GM23338 (cell line): ENCODE results near the gene STAU1. TPM values are rescaled to one million over a fixed set of nuclear protein-coding genes. Genes with fewer than 3 reads are reported as not detected.

Experiments
- ATAC-seq: fragments of 200-7000 bp; cut with Tn5 transposase; 3 replicates; pipeline ENCODE4 v1.9.1; 2020
- DNase-seq: peaks from one replicate; pipeline ENCODE4 v3.0.0-alpha.2; 2015; ENCODE audit warnings: low spot score
- H2AFZ ChIP-seq: fragments of 200-600 bp; sonication (generic); 2 replicates; pipeline ENCODE4 v1.8.0; 2016; ENCODE audit warnings: antibody characterized with exemption, mild to moderate bottlenecking, moderate library complexity
- H3F3A ChIP-seq: fragments of 200-600 bp; sonication (generic); replicated peaks from 2 replicates; pipeline ENCODE4 v1.8.0; 2017; ENCODE audit warnings: antibody characterized with exemption, mixed run types, low read depth
- H3K27ac ChIP-seq: fragments of 200-600 bp; sonication (generic); 2 replicates; pipeline ENCODE4 v1.6.1; 2016; ENCODE audit warnings: low read depth
- H3K27me3 ChIP-seq: fragments of 200-600 bp; sonication (generic); 2 replicates; pipeline ENCODE4 v1.8.0; 2016; ENCODE audit warnings: mild to moderate bottlenecking, mixed run types, moderate library complexity; ENCODE audit not compliant: insufficient read depth
- H3K36me3 ChIP-seq: fragments of 200-600 bp; sonication (generic); 2 replicates; pipeline ENCODE4 v1.8.0; 2016; ENCODE audit warnings: mild to moderate bottlenecking; ENCODE audit not compliant: insufficient read depth
- H3K4me1 ChIP-seq: fragments of 200-600 bp; sonication (generic); 2 replicates; pipeline ENCODE4 v1.8.0; 2016; ENCODE audit warnings: mild to moderate bottlenecking, moderate library complexity; ENCODE audit not compliant: insufficient read depth
- H3K4me2 ChIP-seq: fragments of 200-600 bp; sonication (generic); 2 replicates; pipeline ENCODE4 v1.7.1; 2017; ENCODE audit warnings: mixed run types
- H3K4me3 ChIP-seq: fragments of 200-600 bp; sonication (generic); 2 replicates; pipeline ENCODE4 v1.6.1; 2016; ENCODE audit warnings: mixed run types
- H3K79me2 ChIP-seq: fragments of 200-600 bp; sonication (generic); replicated peaks from 2 replicates; pipeline ENCODE4 v1.8.0; 2017; ENCODE audit warnings: mild to moderate bottlenecking; ENCODE audit not compliant: insufficient read depth
- H3K9me2 ChIP-seq: fragments of 200-600 bp; sonication (generic); 2 replicates; pipeline ENCODE4 v1.8.0; 2017; ENCODE audit not compliant: insufficient read depth
- H4K20me1 ChIP-seq: fragments of 200-600 bp; sonication (generic); replicated peaks from 2 replicates; pipeline ENCODE4 v1.8.0; 2017; ENCODE audit warnings: mild to moderate bottlenecking; ENCODE audit not compliant: insufficient read depth
- H3K27ac Mint-ChIP-seq: 2 replicates; pipeline ENCODE4 v1.8.0; 2020; ENCODE audit warnings: inconsistent platforms, mild to moderate bottlenecking, moderate library complexity, mixed read lengths
- H3K27me3 Mint-ChIP-seq: 3 replicates; pipeline ENCODE4 v1.8.0; 2022; ENCODE audit warnings: low read depth, mild to moderate bottlenecking, moderate library complexity, mixed read lengths, inconsistent platforms; ENCODE audit not compliant: insufficient read depth, poor library complexity
- H3K36me3 Mint-ChIP-seq: 3 replicates; pipeline ENCODE4 v1.8.0; 2021; ENCODE audit warnings: low read depth, mild to moderate bottlenecking, inconsistent platforms, moderate library complexity, mixed read lengths
- H3K4me1 Mint-ChIP-seq: 3 replicates; pipeline ENCODE4 v1.8.0; 2020; ENCODE audit warnings: mild to moderate bottlenecking, inconsistent platforms, mixed read lengths
- H3K4me3 Mint-ChIP-seq: 3 replicates; pipeline ENCODE4 v1.8.0; 2021; ENCODE audit warnings: moderate library complexity, mild to moderate bottlenecking, inconsistent platforms, mixed read lengths
- H3K9me3 Mint-ChIP-seq: 3 replicates; pipeline ENCODE4 v1.8.0; 2020; ENCODE audit warnings: moderate library complexity, mild to moderate bottlenecking, inconsistent platforms, mixed read lengths
- EZH2 ChIP-seq: fragments of 200-600 bp; sonication (generic); IDR thresholded peaks from one replicate; pipeline ENCODE4 v1.8.0; 2017; ENCODE audit warnings: antibody characterized with exemption, mild to moderate bottlenecking, low read depth; ENCODE audit not compliant: unreplicated experiment
- JUNB ChIP-seq: IDR thresholded peaks from one replicate; pipeline ENCODE4 v1.6.1; 2016; ENCODE audit warnings: antibody characterized with exemption; ENCODE audit not compliant: unreplicated experiment
- NANOG ChIP-seq: IDR thresholded peaks from 2 replicates; pipeline ENCODE4 v1.6.1; 2016; ENCODE audit warnings: antibody characterized with exemption, borderline replicate concordance
- POLR2AphosphoS5 ChIP-seq: IDR thresholded peaks from 2 replicates; pipeline ENCODE4 v1.6.1; 2016; ENCODE audit warnings: antibody characterized with exemption, low read depth
- ZNF331 ChIP-seq: fragments of 250-450 bp; sonication (Bioruptor Pico); IDR thresholded peaks from 2 replicates; pipeline ENCODE4 v1.5.0; 2020; ENCODE audit warnings: low read depth, mild to moderate bottlenecking, moderate library complexity
- ZNF462 ChIP-seq: fragments of 250-450 bp; sonication (Bioruptor Pico); IDR thresholded peaks from 2 replicates; pipeline ENCODE4 v1.5.0; 2020; ENCODE audit warnings: mild to moderate bottlenecking, moderate library complexity
- polyA plus RNA-seq: library from polyadenylated mRNA; unstranded; fragments of >200 nt; fragmentation: Nextera tagmentation; extraction: Ambion mirVana; gene quantifications from 2 replicates; pipeline ENCODE4 v1.2.1, GENCODE V29; 2016
- total RNA-seq: library from RNA; depleted of rRNA; stranded (reverse); fragments of >200 nt; shearing (Covaris generic); gene quantifications from 2 replicates; pipeline ENCODE4 v1.2.3, GENCODE V29; 2014
- TF ChIP-seq, protein P1 (sequence below), 2 experiments: fragments of 200-600 bp in 1 of 2; sonication (generic) in 1 of 2; conservative IDR thresholded peaks; 2 replicates each; pipeline versions ENCODE4 v1.5.1 to v1.6.1; 2016 to 2017; ENCODE audit warnings: antibody characterized with exemption in 2 of 2, low read depth in 2 of 2, mild to moderate bottlenecking in 2 of 2, moderate library complexity in 1 of 2
- TF ChIP-seq, protein P2 (sequence below): IDR thresholded peaks from 2 replicates; pipeline ENCODE4 v1.6.1; 2016; ENCODE audit warnings: antibody characterized with exemption

Gene STAU1
- total and polyA plus RNA-seq, 2 experiments from 2014 or later: 102 TPM

- no peaks in the 10 kb centered on the region; the same call in 2 of the 3 replicates for H3K4me1 Mint-ChIP-seq
- Histone ChIP-seq H3K27me3 (no peaks in the 10 kb centered on the region), H3K79me2 (peaks cover 6% of the 10 kb centered on the region), H3K27ac (no peak overlapping the region), H3K4me1 (no peaks in the 10 kb centered on the region), H3K36me3 (peaks cover 39% of the 10 kb centered on the region), H4K20me1 (peaks cover 7% of the 10 kb centered on the region), H3K4me3 (no peak overlapping the region), H2AFZ (no peak overlapping the region), H3K4me2 (no peak overlapping the region), H3F3A (0 out of 2 replicates have a peak, but pooled peaks cover 2% of the 10 kb centered on the region), H3K9me2 (no peaks in the 10 kb centered on the region)
- no peak overlapping the region for H3K4me3 Mint-ChIP-seq
- H3K36me3 Mint-ChIP-seq: peaks cover 86% of the 10 kb centered on the region
- ATAC-seq (no peak), DNase-seq (no peak)
- no peak overlapping the region for H3K27ac Mint-ChIP-seq
- H3K27me3 Mint-ChIP-seq: no peaks in the 10 kb centered on the region
- H3K9me3 Mint-ChIP-seq: no peaks in the 10 kb centered on the region
- TF ChIP-seq JUNB (no peak), EZH2 (no peak), ZNF462 (CRISPR knock-in tag) (no peak), NANOG (no peak), POLR2AphosphoS5 (no peak), ZNF331 (no peak)
- TF ChIP-seq, protein P1, sequence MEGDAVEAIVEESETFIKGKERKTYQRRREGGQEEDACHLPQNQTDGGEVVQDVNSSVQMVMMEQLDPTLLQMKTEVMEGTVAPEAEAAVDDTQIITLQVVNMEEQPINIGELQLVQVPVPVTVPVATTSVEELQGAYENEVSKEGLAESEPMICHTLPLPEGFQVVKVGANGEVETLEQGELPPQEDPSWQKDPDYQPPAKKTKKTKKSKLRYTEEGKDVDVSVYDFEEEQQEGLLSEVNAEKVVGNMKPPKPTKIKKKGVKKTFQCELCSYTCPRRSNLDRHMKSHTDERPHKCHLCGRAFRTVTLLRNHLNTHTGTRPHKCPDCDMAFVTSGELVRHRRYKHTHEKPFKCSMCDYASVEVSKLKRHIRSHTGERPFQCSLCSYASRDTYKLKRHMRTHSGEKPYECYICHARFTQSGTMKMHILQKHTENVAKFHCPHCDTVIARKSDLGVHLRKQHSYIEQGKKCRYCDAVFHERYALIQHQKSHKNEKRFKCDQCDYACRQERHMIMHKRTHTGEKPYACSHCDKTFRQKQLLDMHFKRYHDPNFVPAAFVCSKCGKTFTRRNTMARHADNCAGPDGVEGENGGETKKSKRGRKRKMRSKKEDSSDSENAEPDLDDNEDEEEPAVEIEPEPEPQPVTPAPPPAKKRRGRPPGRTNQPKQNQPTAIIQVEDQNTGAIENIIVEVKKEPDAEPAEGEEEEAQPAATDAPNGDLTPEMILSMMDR (conservative IDR thresholded peaks at IDR 0.05; ENCODE audit: low read depth in 2 of 2): peak; percentile 38 to 41
- TF ChIP-seq, protein P2, sequence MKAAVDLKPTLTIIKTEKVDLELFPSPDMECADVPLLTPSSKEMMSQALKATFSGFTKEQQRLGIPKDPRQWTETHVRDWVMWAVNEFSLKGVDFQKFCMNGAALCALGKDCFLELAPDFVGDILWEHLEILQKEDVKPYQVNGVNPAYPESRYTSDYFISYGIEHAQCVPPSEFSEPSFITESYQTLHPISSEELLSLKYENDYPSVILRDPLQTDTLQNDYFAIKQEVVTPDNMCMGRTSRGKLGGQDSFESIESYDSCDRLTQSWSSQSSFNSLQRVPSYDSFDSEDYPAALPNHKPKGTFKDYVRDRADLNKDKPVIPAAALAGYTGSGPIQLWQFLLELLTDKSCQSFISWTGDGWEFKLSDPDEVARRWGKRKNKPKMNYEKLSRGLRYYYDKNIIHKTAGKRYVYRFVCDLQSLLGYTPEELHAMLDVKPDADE: no peak
Observed at GRCh38 chr20:49225896-49226295, 37.8 kb upstream of the STAU1 start.
